ENCODE measurements around the gene SF3B5.
"Not testable (repeated sequence)": the region's sequence is repeated elsewhere in the genome, so short reads cannot be mapped to it uniquely, and the experiment has no call there.

GRCh38 chr6:144044989-144045388, 50.4 kb downstream of the SF3B5 start:
- TF ChIP-seq CTCF (IDR thresholded peaks at IDR 0.05; ENCODE audit: insufficient read depth, low read depth, low read length); EZH2 (IDR thresholded peaks at IDR 0.05; ENCODE audit: insufficient read depth, low read length): not testable (repeated sequence)

All from astrocyte (in vitro differentiated cells and primary cell).